ACHN (cell line): ENCODE results near the gene HRAS.

Experiments used
- DNase-seq: peaks from one replicate; pipeline ENCODE4 v3.0.0-alpha.2; 2015
- in situ Hi-C: cut with HindIII; loops from 2 replicates; pipeline ENCODE4 v1.10.0; 2017; ENCODE audit warnings: low sequenced_read_pairs, low pct_ligation_motif_present, low pct_unique_long_range_greater_than_20kb

HRAS gene

DNA sequence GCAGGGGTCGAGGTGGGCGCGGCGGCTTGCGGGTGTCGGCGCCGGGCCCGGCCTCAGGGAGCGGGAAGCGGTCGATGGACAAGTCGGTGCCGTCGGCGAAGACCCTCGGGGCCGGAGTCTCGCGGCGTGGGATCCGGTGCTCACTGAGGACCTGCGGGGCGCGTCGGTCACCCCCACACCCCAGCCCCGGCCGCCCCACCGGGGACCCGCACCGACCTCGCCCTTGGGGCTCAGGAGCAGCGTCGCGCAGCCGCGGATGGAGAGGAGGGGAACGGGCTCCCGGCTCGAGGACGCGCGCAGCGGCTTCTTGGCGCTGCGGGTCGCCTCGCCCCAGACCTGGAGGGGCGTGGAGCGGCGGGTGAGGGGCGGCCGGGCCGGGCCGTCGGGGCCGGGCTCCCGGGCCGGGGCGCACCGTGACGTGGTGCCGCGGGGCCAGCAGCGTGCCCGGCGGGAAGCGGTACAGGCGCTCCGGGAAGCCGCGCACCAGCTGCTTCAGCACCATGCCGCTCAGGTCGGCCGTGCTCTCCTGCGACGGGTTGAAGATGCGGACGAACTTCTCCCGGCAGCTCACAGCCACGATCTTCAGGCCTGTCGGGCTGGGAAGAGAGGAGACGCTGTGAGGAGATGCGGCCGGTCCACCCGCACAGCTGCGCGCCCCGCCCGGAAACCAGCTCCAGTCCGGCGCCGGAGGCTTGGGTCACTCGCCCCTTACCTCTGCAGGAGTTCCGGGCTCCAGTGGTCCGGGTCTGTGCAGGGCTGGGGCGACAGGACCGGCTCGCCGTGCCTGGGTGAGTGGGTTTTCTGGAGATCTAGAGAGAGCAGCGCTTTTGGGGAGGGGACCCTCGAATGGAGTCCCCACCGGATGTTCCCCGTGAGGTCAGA, 20.6 kb upstream of the HRAS start:
- in situ Hi-C loops: no loop called here
- no peak for DNase-seq

- in situ Hi-C loops: no loop called here
- no peak for DNase-seq
These were observed 19.9 kb upstream of the HRAS start for GRCh38 chr11:555227-555779.

DNA sequence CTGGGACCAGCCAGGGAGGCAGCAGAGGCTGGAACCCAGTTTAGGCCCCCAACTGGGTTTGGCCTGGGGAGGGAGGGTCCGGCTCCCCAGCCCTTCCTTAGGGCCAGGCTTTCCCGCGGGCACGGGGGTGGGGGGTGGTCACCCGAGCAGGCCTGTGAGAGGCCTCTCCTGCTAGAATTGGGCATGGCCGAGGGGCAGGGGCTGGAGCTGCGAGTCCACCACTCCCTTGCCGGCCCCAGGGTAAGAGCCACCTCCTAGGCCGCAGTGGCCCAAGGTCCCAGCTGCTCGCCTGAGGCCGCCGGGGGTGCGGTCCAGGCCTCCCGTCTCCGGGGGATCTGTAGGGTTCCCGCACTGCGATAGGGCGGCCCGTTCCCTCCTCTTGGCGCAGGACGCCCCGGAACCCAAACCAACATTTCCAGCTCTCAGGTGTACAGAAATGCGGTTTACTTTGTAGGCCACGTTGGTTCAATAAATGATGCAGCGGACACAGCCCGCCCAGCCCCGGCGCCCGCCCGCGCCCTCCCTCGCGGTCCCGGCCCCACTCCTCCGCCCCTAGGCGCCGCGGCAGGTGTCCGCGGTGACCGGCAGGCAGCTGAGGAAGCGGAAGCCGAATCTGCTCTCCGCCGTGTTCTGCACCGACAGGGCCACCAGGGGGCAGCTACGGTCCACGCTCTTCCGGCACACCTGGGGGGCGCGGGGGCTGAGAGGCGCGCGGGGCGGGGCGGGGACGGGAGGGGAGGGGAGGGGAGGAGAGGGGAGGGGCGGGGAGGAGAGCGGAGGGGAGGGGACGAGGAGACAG, 19.3 kb upstream of the HRAS start:
- DNase-seq: peak; percentile 72
- in situ Hi-C loops: no loop called here

DNA sequence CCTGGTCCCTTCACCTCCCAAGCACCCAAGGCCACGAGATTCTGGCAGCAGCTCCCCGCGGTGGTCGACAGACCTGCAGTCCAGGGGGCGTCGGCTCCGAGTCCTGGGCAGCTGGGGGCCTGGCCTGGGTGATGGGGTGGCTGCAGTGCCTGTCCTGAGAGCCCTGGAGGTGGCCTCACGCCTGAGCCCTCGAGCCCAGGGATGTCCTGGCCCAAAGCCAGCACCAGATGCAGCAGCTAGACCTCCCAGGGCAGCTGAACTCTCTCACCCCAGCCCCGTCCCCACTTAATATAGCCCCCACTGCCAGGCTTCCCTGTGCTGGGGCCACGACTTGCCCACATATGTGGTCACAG, 18.6 kb upstream of the HRAS start:
- no peak for DNase-seq
- in situ Hi-C loops: no loop called here

DNA sequence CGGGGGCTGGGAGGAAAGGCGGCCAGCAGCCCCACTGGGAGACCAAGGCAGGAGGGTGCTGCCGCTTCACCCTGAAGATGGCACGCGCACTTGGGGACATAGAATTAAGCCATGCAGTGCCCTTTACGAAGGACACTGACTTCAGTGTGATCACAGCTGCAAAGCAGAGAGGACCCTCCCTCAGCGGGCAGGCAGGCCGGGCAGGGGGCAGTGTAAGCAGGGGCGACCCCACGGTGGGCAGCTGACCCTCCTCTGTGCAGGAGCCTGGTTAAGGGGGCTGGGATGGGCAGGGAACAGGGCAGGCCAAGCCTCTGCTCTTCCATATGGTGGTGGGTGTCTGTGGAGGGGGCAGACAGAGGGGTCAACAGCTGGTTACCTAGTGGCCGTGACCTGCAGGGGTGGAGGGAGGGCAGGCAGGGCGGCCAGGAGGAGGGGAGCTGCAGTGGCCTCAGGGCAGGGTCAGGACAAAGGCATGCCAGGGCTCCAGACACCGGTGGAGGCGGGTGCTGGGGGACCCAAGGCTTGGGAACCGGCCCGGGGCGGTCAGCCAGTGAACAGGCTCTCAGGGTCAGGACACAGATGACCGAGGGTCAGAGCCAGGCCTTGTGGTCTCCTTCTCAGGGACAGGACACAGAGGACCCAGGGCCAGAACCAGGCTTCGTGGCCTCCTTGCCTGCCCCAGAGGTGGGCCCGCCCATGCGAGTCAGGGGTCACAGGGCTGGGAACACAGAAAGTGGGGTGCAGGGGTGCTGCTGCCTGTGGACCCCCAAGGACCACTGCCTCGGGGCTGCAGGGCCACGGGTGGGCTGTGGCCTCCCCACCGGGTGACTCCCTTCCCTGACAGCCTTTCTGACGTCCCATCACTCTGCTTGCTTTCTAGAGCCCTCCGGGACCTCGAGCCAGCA, 18.0 kb upstream of the HRAS start:
- in situ Hi-C loops: no loop called here
- no peak for DNase-seq

DNA sequence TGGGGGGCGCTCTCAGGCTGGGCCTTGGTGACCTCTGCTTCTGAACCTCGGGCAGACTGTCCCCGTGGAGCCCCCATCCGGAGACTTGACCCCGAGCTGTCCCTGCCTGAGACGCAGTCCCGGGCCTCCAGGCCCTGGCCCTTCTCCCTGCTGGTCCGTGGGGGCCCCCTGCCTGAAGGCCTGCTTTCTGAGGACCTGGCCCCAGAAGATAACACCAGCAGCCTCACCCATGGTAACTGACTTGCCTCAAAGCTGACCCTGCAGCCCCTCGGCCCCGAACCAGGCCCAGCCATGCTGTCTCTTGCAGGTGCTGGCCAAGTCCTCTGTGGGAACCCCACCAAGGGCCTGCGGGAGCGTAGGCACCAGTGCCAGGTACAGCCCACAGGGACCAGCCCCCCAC, 16.2 kb upstream of the HRAS start:
- DNase-seq: no peak
- in situ Hi-C loops: no loop called here

DNA sequence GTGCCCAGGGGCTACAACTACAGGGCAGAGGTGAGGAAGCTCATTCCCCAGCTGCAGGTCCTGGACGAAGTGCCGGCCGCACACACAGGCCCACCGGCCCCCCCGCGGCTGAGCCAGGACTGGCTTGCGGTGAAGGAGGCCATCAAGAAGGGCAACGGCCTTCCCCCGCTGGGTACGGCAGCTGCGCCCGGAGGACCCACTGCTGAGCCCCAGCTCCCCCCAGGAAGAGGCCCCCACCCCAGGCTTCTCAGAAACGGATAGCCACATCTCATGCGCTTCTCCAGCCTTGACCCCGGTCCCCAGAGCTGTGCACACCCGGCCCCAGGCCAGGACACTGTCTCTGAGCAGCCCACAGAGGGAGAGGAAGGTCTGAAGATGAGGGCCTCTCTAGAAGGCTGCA, 15.8 kb upstream of the HRAS start:
- in situ Hi-C loops: no loop called here
- no peak for DNase-seq

- in situ Hi-C loops: no loop called here
- DNase-seq: no peak
These were observed 15.3 kb upstream of the HRAS start for GRCh38 chr11:550746-551085.

- in situ Hi-C loops: no loop called here
- DNase-seq: no peak
These were observed 14.8 kb upstream of the HRAS start for GRCh38 chr11:550021-550745.

- in situ Hi-C loops: no loop called here
- DNase-seq: no peak
These were observed 13.6 kb upstream of the HRAS start for GRCh38 chr11:548700-549603.

GRCh38 chr11:545171-545570, 9.8 kb upstream of the HRAS start:
- in situ Hi-C loops: no loop called here

DNA sequence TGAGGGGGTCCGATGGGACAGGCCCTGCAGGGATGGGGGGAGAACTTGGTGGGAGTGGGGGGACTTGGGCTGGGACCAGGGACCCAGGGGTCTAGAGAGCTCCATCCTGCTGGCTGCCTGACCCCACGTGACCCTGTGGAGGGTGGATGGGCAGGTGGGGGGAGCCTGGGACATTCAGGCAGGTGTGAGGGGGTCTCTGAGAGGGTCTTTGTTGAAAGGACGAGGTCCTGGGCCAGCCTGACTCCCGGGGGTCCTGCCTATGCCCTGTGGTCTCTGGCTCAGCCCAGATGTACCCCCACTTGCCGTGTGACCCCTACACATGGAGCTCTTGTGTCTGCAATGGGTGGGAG, 9.4 kb upstream of the HRAS start:
- in situ Hi-C loops: no loop called here
- no peak for DNase-seq

More at GRCh38 chr11:545171-545570, 9.8 kb upstream of the HRAS start:
- no peak for DNase-seq

- in situ Hi-C loops: no loop called here
- DNase-seq: no peak
These were observed 6.1 kb upstream of the HRAS start for GRCh38 chr11:541433-541885.

DNA sequence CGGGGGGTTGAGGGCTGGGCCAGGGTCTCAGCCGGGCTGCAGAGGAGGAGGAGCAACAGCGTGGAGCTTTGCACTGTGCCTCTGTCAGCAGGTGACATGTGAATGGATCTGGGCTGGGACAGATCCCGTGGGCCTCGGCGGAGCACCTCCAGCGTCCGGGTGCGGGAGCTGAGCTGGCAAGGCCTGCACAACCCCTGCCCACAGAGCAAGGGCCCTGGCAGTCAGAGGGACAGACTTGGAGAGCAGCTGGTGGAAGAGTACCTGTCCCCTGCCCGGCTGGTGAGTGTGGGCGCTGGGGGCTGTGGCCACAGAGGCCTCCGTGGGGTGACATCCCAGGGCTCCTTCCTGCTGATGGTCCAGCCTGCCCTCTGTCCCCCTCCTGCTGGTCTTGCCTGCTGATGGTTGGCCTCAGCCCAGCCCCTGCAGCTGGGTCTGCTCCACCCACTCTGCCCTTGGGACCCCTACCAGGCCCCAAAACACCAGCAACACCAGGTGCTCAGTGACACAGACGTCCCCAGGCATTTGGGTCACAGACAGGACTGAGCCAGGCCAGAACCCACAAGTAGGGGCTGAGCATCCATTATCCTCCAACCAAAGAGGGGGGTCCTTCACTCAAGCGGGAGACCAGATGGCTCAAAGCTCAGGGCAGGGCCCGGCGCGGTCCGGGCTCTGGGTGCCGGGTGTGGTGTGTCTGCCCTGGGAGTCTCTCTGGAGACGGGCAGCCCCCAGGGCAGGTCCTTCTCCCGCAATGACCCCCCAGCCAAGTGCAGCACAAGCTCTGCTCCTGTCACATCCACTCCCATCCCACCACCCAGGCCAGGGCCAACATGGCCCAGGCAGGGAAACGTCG, 5.4 kb upstream of the HRAS start:
- in situ Hi-C loops: no loop called here

GRCh38 chr11:539971-540481, 4.7 kb upstream of the HRAS start:
- in situ Hi-C loops: no loop called here
- no peak for DNase-seq

More for the DNA sequence above, 5.4 kb upstream of the HRAS start:
- no peak for DNase-seq

DNA sequence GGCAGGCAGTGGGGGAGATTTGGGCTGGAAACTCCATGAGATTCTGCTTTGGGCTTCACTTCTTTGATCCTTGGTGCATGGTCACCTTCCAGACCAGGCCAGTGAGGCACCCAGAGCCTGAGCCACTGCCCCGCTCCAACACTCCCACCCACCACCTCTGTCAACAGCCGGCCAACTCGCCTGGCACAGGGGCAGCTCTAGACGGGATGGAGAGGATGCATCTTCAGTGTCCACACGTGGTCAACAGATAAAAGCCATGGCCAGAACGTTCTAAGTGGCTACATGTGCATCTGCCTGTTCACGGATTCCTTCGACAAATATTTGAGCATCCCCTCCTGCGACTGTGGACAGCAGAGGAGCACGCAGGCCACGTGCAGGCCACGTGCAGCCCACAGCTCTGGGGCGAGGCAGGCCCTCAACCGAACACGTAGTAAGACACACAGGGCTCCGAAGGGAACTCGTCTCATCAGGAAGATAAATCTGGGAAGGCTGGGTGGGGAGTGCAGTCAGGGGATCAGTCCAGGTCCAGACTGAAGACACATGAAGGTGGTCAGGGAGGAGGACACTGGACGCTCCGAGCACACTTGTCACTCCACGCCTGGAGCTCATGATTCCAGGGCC, 3.2 kb upstream of the HRAS start:
- DNase-seq: no peak
- in situ Hi-C loops: no loop called here
